Measurements from ENCODE around the gene ADORA2B.
"Not testable (repeated sequence)": the region's sequence is repeated elsewhere in the genome, so short reads cannot be mapped to it uniquely, and the experiment has no call there.

ADORA2B gene

GRCh38 chr17:15921640-15922039 is 23.3 kb upstream of the ADORA2B start:
- DNase-seq (ENCODE audit: low read depth, low spot score), result no peak

GRCh38 chr17:15922586-15922985 is 22.3 kb upstream of the ADORA2B start:
- DNase-seq (ENCODE audit: low read depth, low spot score), result no peak

DNA sequence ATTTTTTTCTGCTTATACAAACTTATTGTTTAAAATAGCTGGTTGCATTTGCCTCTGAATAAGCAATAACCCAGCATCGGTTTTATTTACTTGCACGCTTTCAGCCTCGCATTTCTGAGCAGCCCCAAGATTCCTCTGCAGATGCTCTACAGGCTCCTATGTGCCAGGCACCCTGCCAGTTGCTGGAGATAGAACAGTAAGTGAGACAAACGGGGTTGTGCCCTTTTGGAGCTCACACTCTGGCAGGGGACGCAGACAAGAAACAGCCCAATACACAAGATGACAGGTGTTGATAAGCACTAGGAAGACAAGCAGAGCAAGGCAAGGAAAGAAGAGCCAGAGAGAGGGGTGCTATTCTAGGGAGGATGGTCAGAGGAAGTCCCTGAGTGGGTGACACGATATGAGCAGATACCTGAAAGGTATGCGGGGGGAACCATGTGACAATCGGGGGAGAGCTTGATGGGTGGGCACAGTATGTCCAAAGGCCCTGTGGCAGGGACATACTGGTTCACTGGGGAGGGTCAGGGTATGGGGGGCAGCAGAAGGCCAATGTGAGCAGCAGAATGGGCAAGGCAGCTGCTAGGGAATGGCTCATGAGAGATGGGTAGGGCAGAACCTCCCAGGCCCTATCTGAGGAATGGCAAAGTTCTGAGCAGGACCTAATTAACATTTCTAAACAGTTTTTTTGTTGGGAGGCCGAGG is 18.7 kb upstream of the ADORA2B start:
- no peak for DNase-seq (ENCODE audit: low read depth, low spot score)

DNA sequence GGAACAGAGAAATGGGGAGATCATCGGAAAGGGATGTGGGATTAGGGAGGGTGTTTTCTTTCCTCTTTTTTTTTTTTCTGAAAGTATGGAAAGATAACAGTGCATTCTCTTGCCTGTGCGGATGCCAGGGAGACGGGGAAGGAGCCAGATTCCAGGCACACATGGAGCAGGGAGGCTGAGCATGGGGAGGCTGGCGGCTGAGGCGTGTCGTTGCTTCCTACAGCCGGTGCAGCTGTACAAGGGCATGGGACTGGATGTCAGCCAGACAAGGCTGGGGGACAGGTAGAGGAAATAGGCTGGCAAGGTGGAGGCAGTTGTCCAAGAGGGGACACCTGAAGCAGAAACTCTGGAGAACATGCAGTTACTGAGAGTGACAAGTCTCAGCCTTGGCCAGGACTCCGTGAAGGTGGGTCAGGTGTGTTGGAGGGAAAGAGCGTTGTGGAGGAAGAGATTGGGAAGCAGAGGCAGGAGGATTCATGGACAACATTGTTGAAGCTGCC is 16.6 kb upstream of the ADORA2B start:
- DNase-seq (ENCODE audit: low read depth, low spot score), result no peak

- DNase-seq (ENCODE audit: low read depth, low spot score), result no peak
Observed at GRCh38 chr17:15929941-15930340, 15.0 kb upstream of the ADORA2B start.

- DNase-seq (ENCODE audit: low read depth, low spot score), result no peak
Observed at GRCh38 chr17:15930426-15930825, 14.5 kb upstream of the ADORA2B start.

DNA sequence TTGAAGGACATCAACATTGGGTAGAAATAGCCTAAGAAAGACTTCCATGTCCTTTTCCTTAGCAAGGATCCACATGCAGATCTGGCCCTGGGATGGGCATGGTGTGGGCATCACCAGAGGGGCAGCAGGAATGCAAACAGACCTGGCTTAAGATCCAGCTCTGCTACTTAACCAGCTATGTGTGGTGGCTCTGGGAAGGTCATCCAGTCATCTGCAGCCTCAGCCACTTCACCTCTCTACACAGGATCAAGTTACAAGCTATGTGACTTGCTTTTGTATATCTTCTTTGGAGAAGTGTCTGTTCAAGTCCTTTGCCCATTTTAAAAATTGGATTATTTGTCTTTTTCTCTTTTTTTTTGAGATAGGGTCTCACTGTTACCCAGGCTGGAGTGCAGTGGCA is 13.5 kb upstream of the ADORA2B start:
- no peak for DNase-seq (ENCODE audit: low read depth, low spot score)

DNA sequence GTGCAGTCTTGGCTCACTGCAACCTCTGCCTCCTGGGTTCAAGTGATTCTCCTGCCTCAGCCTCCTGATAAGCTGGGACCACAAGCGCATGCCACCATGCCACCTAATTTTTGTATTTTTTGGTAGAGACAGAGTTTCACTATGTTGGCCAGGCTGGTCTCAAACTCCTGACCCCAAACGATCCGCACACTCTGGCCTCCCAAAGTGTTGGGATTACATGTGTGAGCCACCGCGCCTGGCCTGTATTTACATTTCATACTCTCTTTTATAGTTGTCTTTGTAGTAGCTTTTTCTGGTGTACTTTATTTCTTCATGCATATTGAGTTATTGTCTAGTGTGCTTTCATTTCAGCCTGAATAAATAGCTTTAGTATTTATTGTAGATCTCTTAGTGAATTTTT is 10.1 kb upstream of the ADORA2B start:
- DNase-seq (ENCODE audit: low read depth, low spot score), result no peak

DNA sequence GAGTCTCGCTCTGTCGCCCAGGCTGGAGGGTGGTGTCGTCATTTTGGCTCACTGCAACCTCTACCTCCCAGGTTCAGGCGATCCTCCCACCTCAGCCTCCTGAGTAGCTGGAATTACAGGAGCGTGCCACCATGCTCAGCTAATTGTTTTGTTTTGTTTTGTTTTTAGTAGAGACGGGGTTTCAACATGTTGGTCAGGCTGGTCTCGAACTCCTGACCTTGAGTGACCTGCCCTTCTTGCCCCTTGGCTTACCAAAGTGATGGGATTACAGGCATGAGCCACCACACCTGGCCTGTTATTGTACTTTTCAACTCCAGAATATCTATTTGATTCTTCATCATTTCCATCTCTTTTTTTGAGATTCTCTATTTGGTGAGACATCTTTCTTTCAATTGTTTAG is 9.0 kb upstream of the ADORA2B start:
- DNase-seq (ENCODE audit: low read depth, low spot score), result no peak

DNA sequence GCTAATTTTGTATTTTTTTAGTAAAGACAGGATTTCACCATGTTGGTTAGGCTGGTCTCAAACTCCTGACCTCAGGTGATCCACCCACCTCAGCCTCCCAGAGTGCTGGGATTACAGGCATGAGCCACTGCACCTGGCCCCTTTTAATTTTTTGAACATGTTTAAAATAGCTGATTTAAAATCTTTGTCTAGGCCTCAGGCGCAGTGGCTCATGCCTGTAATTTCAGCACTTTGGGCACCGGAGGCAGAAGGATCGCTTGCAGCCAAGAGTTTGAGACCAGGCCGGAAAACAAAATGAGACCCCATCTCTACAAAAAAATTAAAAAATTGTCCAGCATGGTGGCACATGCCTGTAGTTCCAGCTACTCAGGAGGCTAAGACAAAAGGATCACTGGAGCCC is 8.4 kb upstream of the ADORA2B start:
- not testable (repeated sequence) for DNase-seq (ENCODE audit: low read depth, low spot score)

GRCh38 chr17:15941781-15942180 is 3.1 kb upstream of the ADORA2B start:
- DNase-seq (ENCODE audit: low read depth, low spot score), result no peak

DNA sequence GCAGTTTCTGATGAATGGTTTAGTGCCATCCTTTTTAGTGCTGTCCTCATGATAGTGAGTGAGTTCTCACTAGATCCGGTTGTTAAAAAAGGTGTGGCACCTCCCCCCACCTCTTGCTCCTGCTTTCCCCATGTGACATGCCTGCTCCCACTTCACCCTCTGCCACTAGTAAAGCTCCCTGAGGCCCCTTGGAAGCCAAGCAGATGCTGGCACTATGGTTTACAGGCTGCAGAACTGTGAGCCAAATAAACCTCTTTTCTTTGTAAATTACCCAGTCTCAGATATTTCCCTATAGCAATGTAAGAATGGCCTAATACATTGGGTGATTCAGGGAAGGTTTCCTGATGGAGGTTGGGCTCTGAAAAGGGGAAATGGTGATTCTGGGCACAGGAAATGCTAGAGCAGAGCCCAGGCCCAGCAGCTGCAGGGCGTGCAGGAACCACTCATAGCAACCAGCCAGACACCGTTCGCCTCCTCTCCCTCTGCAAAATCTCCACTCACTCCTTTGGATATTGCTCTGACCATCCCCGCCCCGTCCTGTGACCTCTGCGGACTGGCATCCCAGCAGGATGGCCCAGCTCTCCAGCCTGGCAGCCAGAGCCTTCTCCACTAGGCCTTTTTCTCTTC is 2.6 kb upstream of the ADORA2B start:
- DNase-seq (ENCODE audit: low read depth, low spot score), result no peak

GRCh38 chr17:15943971-15944758 is 765 bp upstream of the ADORA2B start:
- DNase-seq (ENCODE audit: low read depth, low spot score), result peak; percentile 73

- DNase-seq (ENCODE audit: low read depth, low spot score), result peak; percentile 41
Observed at GRCh38 chr17:15945527-15946191, 729 bp downstream of the ADORA2B start.

- DNase-seq (ENCODE audit: low read depth, low spot score), result peak; percentile 51
Observed at GRCh38 chr17:15946611-15947120, 1.7 kb downstream of the ADORA2B start.

GRCh38 chr17:15947271-15947670 is 2.3 kb downstream of the ADORA2B start:
- no peak for DNase-seq (ENCODE audit: low read depth, low spot score)

GRCh38 chr17:15947976-15948752 is 3.2 kb downstream of the ADORA2B start:
- DNase-seq (ENCODE audit: low read depth, low spot score), result no peak

- peak; percentile 27 for DNase-seq (ENCODE audit: low read depth, low spot score)
Observed at GRCh38 chr17:15951368-15952047, 6.6 kb downstream of the ADORA2B start.

DNA sequence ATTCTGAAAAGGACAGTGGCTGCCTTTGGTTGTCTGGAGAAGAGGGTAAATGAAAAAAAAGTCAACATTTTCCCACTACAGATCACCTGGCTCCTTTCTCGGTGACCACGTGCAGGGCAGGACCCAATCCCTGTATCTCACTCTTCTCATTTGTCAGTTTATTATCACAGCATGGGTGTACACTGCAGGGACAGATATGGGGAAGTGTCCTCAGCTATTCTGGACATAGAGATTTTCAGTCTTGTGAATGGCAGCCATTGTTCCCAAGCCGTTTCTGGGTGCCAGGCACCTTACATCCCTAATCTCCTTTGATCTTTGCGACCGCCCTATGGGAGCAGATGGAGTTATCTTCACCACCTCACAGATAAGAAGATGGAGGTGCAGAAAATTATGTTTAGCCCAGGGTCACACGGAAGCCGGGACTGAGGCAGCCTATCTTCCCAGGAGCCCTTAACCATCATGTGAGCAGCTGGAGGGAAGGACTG is 7.2 kb downstream of the ADORA2B start:
- DNase-seq (ENCODE audit: low read depth, low spot score), result no peak

All from ELF-1 (cell line).